H1 (cell line): Measurements from ENCODE around the gene AGR3. TPM values are rescaled to one million over a fixed set of nuclear protein-coding genes. Genes with fewer than 3 reads are reported as not detected.

ENCODE experiments used
- EP300 ChIP-seq, 2 experiments: IDR thresholded peaks; 1 replicate in 1 of 2; 2 replicates in 1 of 2; pipeline ENCODE4 v1.6.1; 2011 to 2012; ENCODE audit warnings: low read depth in 2 of 2, low read length in 2 of 2, mild to moderate bottlenecking in 2 of 2, borderline replicate concordance in 1 of 2, inconsistent platforms in 1 of 2, moderate library complexity in 1 of 2
- SRF ChIP-seq: IDR thresholded peaks from 2 replicates; pipeline ENCODE4 v1.6.1; 2011; ENCODE audit warnings: mild to moderate bottlenecking, low read depth, low read length, moderate library complexity
- polyA plus RNA-seq, 7 experiments: library from polyadenylated mRNA; depleted of rRNA in 3 of 7; stranded (reverse) in 5 of 7; unstranded in 2 of 7; fragments of >200 nt in 5 of 7; fragments of 200-250 nt in 2 of 7; gene quantifications; 1 replicate in 5 of 7; 2 replicates in 1 of 7; 4 replicates in 1 of 7; pipeline versions ENCODE4 v1.2.1 to v1.2.3, GENCODE V29; 2011 to 2013; ENCODE audit warnings: missing spikeins in 2 of 7, mixed read lengths in 2 of 7
- total RNA-seq: library from RNA; stranded (reverse); fragmentation: NEBNext Ultra II Directional; extraction: Animal tissue kit (Norgen Biotek cat#: 25700); gene quantifications from 2 replicates; pipeline ENCODE4 v1.2.1, GENCODE V29; 2021
- TF ChIP-seq, protein P1 (sequence below), 3 experiments: IDR thresholded peaks; 1 replicate in 2 of 3; 2 replicates in 1 of 3; pipeline versions ENCODE4 v1.5.1 to v1.6.1; 2011; ENCODE audit warnings: low read length in 3 of 3, mild to moderate bottlenecking in 3 of 3, inconsistent platforms in 2 of 3, low read depth in 1 of 3, moderate library complexity in 1 of 3; ENCODE audit not compliant: insufficient read depth in 1 of 3; ENCODE audit errors: control extremely low read depth in 1 of 3

AGR3 gene
- total and polyA plus RNA-seq, 2 of the 8 experiments (the other 6 are each of a cell fraction or from before 2014, with no cell fraction given): not detected

DNA sequence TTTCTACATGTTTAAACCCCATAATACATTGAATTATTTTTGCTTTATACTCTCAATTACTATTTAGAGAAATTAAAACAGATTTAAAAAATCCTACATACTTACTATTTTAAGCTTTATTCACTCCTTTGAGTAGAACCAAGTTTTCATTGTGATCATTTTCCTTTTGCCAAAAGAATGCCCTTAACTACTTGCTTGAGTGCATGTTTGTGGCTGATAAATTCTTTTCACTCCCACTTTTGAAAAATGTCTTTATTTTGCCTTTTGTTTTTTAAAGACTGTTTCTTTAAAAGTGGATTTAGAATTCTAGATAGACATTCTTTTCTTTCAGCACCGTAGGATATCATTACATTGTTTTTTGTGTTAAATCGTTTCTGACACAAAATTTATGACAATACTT lies 22.3 kb upstream of the AGR3 start (continued):
- TF ChIP-seq, protein P1, sequence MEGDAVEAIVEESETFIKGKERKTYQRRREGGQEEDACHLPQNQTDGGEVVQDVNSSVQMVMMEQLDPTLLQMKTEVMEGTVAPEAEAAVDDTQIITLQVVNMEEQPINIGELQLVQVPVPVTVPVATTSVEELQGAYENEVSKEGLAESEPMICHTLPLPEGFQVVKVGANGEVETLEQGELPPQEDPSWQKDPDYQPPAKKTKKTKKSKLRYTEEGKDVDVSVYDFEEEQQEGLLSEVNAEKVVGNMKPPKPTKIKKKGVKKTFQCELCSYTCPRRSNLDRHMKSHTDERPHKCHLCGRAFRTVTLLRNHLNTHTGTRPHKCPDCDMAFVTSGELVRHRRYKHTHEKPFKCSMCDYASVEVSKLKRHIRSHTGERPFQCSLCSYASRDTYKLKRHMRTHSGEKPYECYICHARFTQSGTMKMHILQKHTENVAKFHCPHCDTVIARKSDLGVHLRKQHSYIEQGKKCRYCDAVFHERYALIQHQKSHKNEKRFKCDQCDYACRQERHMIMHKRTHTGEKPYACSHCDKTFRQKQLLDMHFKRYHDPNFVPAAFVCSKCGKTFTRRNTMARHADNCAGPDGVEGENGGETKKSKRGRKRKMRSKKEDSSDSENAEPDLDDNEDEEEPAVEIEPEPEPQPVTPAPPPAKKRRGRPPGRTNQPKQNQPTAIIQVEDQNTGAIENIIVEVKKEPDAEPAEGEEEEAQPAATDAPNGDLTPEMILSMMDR (IDR thresholded peaks at IDR 0.05; ENCODE audit: control extremely low read depth in 1 of 3, insufficient read depth in 1 of 3, low read depth in 1 of 3, low read length in 3 of 3): no peak
- TF ChIP-seq EP300 (IDR thresholded peaks at IDR 0.05; ENCODE audit: borderline replicate concordance in 1 of 2, low read depth in 2 of 2, low read length in 2 of 2) (no peak), SRF (no peak)
